Measurements from ENCODE around the gene GAS2L2. TPM values are rescaled to one million over a fixed set of nuclear protein-coding genes. Genes with fewer than 3 reads are reported as not detected.

GAS2L2 gene
- total and polyA plus RNA-seq, 4 donors, result 1.6 to 11.5 (median 3.9) TPM

DNA sequence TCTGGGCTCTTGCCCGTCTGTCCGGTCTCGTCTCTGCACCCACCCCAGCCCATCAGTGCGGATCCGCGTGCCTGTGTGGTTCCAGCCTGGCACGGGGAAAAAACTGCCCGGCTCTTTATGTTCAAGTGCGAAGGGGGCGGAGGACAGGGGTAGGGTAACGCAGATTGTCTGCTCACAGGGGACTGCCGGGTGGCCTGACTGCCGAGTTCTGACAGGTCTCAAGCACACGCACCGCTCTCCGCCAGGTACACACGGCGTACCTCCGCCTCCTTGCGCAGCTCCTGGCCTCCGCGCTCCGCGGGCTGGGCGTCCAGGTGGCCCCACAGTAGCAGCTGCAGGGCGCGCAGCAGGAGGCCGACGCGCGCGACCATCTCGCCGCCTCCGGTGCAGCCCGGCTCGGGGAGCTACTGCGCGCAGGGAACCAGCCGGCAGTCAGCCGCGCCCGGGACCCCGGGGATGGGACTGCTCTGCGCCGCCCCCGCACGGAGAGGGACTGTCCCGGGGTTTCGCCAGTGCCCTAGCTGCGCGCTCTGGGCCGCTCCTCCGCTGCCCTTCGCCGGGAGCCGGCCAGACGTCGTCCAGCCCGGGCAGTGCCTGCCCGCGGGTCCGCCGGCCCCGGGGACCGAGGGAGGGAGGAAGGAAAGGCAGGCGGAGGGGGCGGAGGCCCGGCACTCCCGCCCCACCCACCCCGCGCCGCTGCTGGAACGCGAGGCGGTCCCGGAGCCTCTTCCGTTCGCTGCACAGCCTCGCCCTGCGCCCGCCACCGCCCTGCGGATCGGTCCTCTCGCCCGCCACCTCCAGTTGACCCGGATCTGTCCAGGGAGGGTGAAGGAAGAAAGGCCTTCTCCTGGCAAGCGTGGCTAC lies 42.2 kb upstream of the GAS2L2 start, which contains the start of gene MMP28:
Gene MMP28, minus strand, starts transcription at position 635 of the 864 bp plus-strand sequence. Its CDS starts 264 bp downstream, at position 371.
- Histone ChIP-seq H3K9ac (ENCODE audit: insufficient read depth in 1 of 2, low read length in 2 of 2) (no peak within 1 kb of the TSS), H3K27ac (ENCODE audit: low read depth in 1 of 2, low read length in 1 of 2) (peak within 1 kb of the TSS in 1 of 2 donors; percentile 86), H3K9me3 (ENCODE audit: control insufficient read depth in 4 of 4, insufficient read depth in 3 of 4, low read length in 3 of 4) (no peaks in the 10 kb centered on the region), H3K36me3 (ENCODE audit: control insufficient read depth in 4 of 4, insufficient read depth in 4 of 4, low read length in 4 of 4) (no peaks in the 10 kb centered on the region), H3K4me1 (ENCODE audit: control insufficient read depth in 5 of 5, insufficient read depth in 5 of 5, low read length in 5 of 5) (peaks cover 0 to 13% (median 5%) of the 10 kb centered on the region in 5 donors), H3K27me3 (ENCODE audit: control insufficient read depth in 3 of 3, insufficient read depth in 3 of 3, low read length in 2 of 3) (peaks cover 0 to 58% (median 57%) of the 10 kb centered on the region in 3 donors), H3K4me3 (peak within 1 kb of the TSS; percentile 65)
- DNase-seq (peak in 1 of 3 donors; percentile 37), ATAC-seq (ENCODE audit: insufficient read depth, low FRiP score) (peak; percentile 77)
- 0 to 1% methylated on average over 60 to 89 of the region's 89 CpGs for WGBS, 2 donors
- TF ChIP-seq, protein P1, sequence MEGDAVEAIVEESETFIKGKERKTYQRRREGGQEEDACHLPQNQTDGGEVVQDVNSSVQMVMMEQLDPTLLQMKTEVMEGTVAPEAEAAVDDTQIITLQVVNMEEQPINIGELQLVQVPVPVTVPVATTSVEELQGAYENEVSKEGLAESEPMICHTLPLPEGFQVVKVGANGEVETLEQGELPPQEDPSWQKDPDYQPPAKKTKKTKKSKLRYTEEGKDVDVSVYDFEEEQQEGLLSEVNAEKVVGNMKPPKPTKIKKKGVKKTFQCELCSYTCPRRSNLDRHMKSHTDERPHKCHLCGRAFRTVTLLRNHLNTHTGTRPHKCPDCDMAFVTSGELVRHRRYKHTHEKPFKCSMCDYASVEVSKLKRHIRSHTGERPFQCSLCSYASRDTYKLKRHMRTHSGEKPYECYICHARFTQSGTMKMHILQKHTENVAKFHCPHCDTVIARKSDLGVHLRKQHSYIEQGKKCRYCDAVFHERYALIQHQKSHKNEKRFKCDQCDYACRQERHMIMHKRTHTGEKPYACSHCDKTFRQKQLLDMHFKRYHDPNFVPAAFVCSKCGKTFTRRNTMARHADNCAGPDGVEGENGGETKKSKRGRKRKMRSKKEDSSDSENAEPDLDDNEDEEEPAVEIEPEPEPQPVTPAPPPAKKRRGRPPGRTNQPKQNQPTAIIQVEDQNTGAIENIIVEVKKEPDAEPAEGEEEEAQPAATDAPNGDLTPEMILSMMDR (IDR thresholded peaks at IDR 0.05; ENCODE audit: control extremely low read depth, extremely low read depth), result no peak

DNA sequence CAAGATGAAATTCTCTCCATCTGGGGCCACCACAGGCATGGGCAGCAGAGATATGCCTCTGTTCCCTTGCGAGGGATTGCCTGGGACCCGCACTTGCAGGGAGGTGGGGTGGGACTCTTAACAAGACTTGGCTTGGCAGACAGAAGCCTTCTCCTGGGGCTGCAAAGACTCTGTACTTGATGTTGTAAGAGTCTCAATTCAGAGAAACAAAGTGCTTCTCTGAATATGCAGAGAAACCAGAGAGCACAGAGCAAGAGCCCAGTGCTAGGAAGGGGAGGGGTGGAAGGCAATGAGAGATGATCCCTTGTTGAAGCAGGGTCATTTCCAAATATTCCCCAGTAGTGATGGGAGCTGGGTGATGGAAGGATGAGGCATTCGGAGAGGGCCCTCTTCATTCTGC lies 40.2 kb upstream of the GAS2L2 start:
- Histone ChIP-seq H3K9ac (ENCODE audit: insufficient read depth in 1 of 2, low read length in 2 of 2) (no peak overlapping the region), H3K36me3 (ENCODE audit: control insufficient read depth in 4 of 4, insufficient read depth in 4 of 4, low read length in 4 of 4) (no peaks in the 10 kb centered on the region), H3K4me3 (no peak overlapping the region), H3K27me3 (ENCODE audit: control insufficient read depth in 3 of 3, insufficient read depth in 3 of 3, low read length in 2 of 3) (peaks cover 0 to 58% (median 56%) of the 10 kb centered on the region in 3 donors), H3K9me3 (ENCODE audit: control insufficient read depth in 4 of 4, insufficient read depth in 3 of 4, low read length in 3 of 4) (no peaks in the 10 kb centered on the region), H3K4me1 (ENCODE audit: control insufficient read depth in 5 of 5, insufficient read depth in 5 of 5, low read length in 5 of 5) (peaks cover 0 to 7% (median 5%) of the 10 kb centered on the region in 5 donors), H3K27ac (ENCODE audit: low read depth in 1 of 2, low read length in 1 of 2) (peak overlapping the region in 1 of 2 donors; percentile 34)
- no peak for ATAC-seq (ENCODE audit: insufficient read depth, low FRiP score)
- TF ChIP-seq, protein P1 (IDR thresholded peaks at IDR 0.05; ENCODE audit: control extremely low read depth, extremely low read depth), result no peak
- DNase-seq, result no peak
- WGBS, 2 donors, result 56 to 86% methylated on average over 3 of the region's 3 CpGs

DNA sequence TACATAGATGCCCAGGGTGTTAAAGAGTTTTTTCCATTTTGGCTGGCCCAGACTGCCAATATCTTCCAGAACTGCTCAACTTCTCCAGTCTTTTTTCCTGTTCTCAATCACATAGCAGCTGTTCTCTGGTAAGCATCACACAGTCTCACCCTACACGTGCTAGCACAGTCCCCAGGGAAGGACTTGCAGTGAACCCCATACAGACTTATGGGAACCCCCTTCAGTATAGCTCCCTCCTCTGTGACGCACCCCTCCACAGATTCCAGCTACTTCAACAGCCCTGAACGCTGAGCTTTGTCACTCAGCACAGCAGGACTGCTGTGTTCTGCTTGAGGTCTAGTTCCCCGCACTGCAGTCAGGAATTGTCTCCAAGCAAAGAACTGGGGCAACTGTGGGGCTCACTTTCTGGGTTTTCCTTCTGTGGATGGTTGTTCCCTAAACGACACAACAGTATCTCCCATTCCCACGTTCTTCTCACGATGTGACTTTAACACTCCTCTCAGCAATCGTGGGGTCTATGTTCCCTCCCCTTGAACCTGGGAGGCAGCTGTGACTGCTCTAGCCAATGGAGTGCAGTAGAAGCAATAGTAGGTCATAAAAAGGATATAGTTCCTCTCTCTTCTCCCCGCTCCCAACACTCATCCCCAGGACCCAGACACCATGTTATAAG lies 38.8 kb upstream of the GAS2L2 start:
- Histone ChIP-seq H3K4me1 (ENCODE audit: control insufficient read depth in 5 of 5, insufficient read depth in 5 of 5, low read length in 5 of 5) (peaks cover 0 to 11% (median 7%) of the 10 kb centered on the region in 5 donors), H3K27me3 (ENCODE audit: control insufficient read depth in 3 of 3, insufficient read depth in 3 of 3, low read length in 2 of 3) (peaks cover 0 to 50% (median 42%) of the 10 kb centered on the region in 3 donors), H3K9ac (ENCODE audit: insufficient read depth in 1 of 2, low read length in 2 of 2) (no peak overlapping the region), H3K27ac (ENCODE audit: low read depth in 1 of 2, low read length in 1 of 2) (no peak overlapping the region), H3K4me3 (no peak overlapping the region), H3K36me3 (ENCODE audit: control insufficient read depth in 4 of 4, insufficient read depth in 4 of 4, low read length in 4 of 4) (no peaks in the 10 kb centered on the region), H3K9me3 (ENCODE audit: control insufficient read depth in 4 of 4, insufficient read depth in 3 of 4, low read length in 3 of 4) (no peaks in the 10 kb centered on the region)
- no peak for ATAC-seq (ENCODE audit: insufficient read depth, low FRiP score)
- 78 to 83% methylated on average over 9 of the region's 9 CpGs for WGBS, 2 donors
- DNase-seq, result no peak
- TF ChIP-seq, protein P1 (IDR thresholded peaks at IDR 0.05; ENCODE audit: control extremely low read depth, extremely low read depth), result no peak

All from lung (tissue), 12 donors.